ENCODE results near the gene METTL16.

DNA sequence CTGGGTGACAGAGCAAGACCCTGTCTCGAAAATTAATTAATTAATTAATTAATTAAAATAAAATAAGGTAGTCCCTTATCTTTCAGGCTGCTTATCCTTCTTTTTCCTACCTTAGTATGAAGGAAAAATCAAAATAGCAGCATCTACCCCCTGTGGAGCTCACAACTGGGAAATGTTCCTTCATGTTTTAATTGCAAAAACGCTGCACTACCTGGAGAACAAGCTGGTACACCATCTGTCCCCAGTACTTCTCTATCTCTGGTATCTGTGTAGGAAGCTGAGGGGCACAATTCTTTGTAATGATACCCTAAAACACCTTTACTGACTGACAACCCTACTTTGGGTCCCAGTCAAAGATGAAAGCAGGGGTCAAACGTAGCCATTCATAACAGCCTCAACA, 55.7 kb downstream of the METTL16 start:
- TF ChIP-seq, protein P1, sequence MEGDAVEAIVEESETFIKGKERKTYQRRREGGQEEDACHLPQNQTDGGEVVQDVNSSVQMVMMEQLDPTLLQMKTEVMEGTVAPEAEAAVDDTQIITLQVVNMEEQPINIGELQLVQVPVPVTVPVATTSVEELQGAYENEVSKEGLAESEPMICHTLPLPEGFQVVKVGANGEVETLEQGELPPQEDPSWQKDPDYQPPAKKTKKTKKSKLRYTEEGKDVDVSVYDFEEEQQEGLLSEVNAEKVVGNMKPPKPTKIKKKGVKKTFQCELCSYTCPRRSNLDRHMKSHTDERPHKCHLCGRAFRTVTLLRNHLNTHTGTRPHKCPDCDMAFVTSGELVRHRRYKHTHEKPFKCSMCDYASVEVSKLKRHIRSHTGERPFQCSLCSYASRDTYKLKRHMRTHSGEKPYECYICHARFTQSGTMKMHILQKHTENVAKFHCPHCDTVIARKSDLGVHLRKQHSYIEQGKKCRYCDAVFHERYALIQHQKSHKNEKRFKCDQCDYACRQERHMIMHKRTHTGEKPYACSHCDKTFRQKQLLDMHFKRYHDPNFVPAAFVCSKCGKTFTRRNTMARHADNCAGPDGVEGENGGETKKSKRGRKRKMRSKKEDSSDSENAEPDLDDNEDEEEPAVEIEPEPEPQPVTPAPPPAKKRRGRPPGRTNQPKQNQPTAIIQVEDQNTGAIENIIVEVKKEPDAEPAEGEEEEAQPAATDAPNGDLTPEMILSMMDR (conservative IDR thresholded peaks at IDR 0.05; ENCODE audit: low read length) = no peak
- no peak for TF ChIP-seq EZH2phosphoT487 (IDR thresholded peaks at IDR 0.05; ENCODE audit: borderline replicate concordance, low read depth, low read length)
